ENCODE measurements around the gene RERE. TPM values are rescaled to one million over a fixed set of nuclear protein-coding genes. Genes with fewer than 3 reads are reported as not detected.

RERE gene
- total and polyA plus RNA-seq, 7 donors: 19.2 to 148 (median 90.6) TPM

DNA sequence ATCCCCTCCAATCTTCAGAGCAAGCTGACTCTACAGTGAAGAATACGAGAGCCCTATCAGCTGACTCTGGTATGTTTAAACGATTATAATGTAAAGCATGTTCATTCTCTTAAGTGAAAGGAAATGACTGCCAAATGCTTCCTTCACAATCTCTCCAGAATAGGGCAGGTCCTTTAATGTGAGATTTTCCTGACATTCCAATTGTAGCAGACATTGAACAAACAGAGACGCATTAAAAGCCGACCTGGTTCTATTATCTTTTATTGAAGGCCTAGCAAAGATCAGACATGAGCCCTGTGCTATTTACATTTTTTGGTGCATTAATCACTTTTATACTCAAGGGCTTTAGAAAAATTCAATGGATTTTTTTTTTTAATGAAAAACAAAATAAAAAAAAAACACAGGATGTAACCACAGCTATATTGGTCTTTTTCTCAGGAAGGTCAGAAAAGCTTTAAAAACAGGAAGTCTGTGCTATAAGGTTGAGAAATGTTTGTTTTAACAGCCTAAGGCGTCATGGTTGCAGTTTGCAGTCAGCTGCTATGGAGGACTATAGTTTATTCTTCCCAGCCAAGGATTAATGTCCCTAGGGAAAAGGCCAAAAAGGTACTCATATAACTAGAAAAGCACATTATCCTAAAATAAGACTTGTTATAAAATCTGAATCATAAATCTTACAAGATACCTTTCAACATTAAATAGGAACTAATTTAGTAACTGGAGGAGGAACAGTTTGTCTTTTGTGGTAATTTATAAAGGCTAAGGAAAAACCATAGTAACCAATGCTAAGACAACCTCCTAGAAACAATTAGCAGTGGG is 104.8 kb downstream of the RERE start:
- H3K4me1 ChIP-seq: peaks cover 0 to 34% (median 26%) of the 10 kb centered on the region in 4 donors
- H3K36me3 ChIP-seq: no peaks in the 10 kb centered on the region
- DNase-seq: no peak
- H3K27ac ChIP-seq: peak overlapping the region; percentile 62 to 86 (median 76)
- TF ChIP-seq POLR2A (IDR thresholded peaks at IDR 0.05) (no peak), POLR2AphosphoS5 (IDR thresholded peaks at IDR 0.05) (peak; percentile 36 to 74 (median 56)), EP300 (IDR thresholded peaks at IDR 0.05) (peak in 3 of 4 donors; percentile 5 to 61 (median 22))
- TF ChIP-seq, protein P1, sequence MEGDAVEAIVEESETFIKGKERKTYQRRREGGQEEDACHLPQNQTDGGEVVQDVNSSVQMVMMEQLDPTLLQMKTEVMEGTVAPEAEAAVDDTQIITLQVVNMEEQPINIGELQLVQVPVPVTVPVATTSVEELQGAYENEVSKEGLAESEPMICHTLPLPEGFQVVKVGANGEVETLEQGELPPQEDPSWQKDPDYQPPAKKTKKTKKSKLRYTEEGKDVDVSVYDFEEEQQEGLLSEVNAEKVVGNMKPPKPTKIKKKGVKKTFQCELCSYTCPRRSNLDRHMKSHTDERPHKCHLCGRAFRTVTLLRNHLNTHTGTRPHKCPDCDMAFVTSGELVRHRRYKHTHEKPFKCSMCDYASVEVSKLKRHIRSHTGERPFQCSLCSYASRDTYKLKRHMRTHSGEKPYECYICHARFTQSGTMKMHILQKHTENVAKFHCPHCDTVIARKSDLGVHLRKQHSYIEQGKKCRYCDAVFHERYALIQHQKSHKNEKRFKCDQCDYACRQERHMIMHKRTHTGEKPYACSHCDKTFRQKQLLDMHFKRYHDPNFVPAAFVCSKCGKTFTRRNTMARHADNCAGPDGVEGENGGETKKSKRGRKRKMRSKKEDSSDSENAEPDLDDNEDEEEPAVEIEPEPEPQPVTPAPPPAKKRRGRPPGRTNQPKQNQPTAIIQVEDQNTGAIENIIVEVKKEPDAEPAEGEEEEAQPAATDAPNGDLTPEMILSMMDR (IDR thresholded peaks at IDR 0.05): no peak
- H3K4me3 ChIP-seq: peak overlapping the region in 1 of 4 donors; percentile 3
- no peaks in the 10 kb centered on the region for H3K9me3 ChIP-seq
- H3K27me3 ChIP-seq: no peaks in the 10 kb centered on the region
- intact Hi-C loops (cut with DNase I): no loop called here
- 5 to 12% methylated on average over 5 of the region's 5 CpGs for WGBS, 2 donors

DNA sequence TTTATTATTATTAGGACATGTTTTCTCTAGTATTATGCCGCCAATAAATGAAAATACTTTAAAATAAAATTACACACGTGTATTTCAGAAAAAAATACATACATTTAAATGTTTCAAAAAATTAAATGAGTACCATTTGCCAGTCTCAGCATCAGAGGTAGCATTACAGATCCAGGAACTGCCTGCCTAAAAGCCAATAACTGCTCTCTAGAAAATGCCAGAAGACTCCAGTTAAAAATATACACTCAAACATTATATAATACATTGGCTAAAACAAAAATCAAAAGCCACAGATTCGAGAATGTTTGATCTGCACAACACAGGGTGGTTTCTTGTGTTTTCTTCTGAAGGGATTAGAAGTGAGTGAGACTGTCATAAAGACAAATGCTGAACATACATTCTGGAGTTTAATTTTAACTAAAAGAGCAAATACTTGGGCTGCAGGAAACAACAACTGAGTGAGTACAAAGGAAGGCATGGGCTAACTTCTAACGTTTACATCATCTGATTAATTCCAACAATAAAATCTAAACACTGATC is 105.5 kb downstream of the RERE start:
- TF ChIP-seq POLR2A (IDR thresholded peaks at IDR 0.05) (no peak), EP300 (IDR thresholded peaks at IDR 0.05) (no peak), POLR2AphosphoS5 (IDR thresholded peaks at IDR 0.05) (no peak)
- TF ChIP-seq, protein P1 (IDR thresholded peaks at IDR 0.05): no peak
- Histone ChIP-seq H3K27me3 (no peaks in the 10 kb centered on the region), H3K36me3 (no peaks in the 10 kb centered on the region), H3K9me3 (no peaks in the 10 kb centered on the region), H3K27ac (peak overlapping the region; percentile 62 to 86 (median 76)), H3K4me3 (peak overlapping the region in 1 of 4 donors; percentile 3), H3K4me1 (peaks cover 0 to 41% (median 33%) of the 10 kb centered on the region in 4 donors)
- intact Hi-C loops (cut with DNase I): no loop called here
- WGBS, 2 donors: 22 to 33% methylated on average over 4 of the region's 4 CpGs
- no peak for DNase-seq

DNA sequence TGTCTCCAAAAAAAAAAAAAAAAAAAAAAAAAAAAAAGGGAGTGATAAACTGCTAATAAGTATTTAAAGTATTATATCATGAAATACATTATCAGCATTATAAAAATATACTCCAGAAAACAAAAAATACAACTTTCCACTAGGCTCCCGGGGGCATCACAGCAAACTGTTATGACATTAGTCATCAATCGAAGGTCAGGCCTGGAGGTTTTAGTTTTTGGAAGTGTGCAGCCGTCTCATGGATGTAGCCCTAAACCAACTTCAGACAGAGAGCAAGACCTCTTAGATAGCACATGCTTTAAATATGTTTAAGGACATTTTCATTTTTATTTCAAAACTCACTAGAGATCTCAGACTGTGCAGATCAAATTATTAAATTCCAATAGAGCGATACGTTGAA is 106.3 kb downstream of the RERE start:
- Histone ChIP-seq H3K9me3 (no peaks in the 10 kb centered on the region), H3K27ac (peak overlapping the region in 2 of 4 donors; percentile 72 to 86), H3K4me1 (peaks cover 0 to 45% (median 36%) of the 10 kb centered on the region in 4 donors), H3K27me3 (no peaks in the 10 kb centered on the region), H3K4me3 (no peak overlapping the region), H3K36me3 (no peaks in the 10 kb centered on the region)
- WGBS, 2 donors: 87% methylated on average over 5 of the region's 5 CpGs
- no peak for DNase-seq
- TF ChIP-seq POLR2A (IDR thresholded peaks at IDR 0.05): no peak
- TF ChIP-seq POLR2AphosphoS5 (IDR thresholded peaks at IDR 0.05): no peak
- no peak for TF ChIP-seq EP300 (IDR thresholded peaks at IDR 0.05)
- TF ChIP-seq, protein P1 (IDR thresholded peaks at IDR 0.05): no peak
- intact Hi-C loops (cut with DNase I): no loop called here

GRCh38 chr1:8708259-8708658 is 109.2 kb downstream of the RERE start:
- Histone ChIP-seq H3K27me3 (no peaks in the 10 kb centered on the region), H3K4me3 (no peak overlapping the region), H3K4me1 (peaks cover 0 to 56% (median 48%) of the 10 kb centered on the region in 4 donors), H3K27ac (no peak overlapping the region), H3K36me3 (no peaks in the 10 kb centered on the region), H3K9me3 (no peaks in the 10 kb centered on the region)
- WGBS, 2 donors: 97 to 98% methylated on average over 6 of the region's 6 CpGs
- intact Hi-C loops (cut with DNase I): no loop called here
- no peak for TF ChIP-seq POLR2A (IDR thresholded peaks at IDR 0.05)
- no peak for TF ChIP-seq EP300 (IDR thresholded peaks at IDR 0.05)
- TF ChIP-seq POLR2AphosphoS5 (IDR thresholded peaks at IDR 0.05): no peak
- TF ChIP-seq, protein P1 (IDR thresholded peaks at IDR 0.05): no peak
- DNase-seq: no peak
